Breast epithelium (tissue), 3 donors: ENCODE results near the gene LIPK.
"Not testable (repeated sequence)": the region's sequence is repeated elsewhere in the genome, so short reads cannot be mapped to it uniquely, and the experiment has no call there.

ENCODE experiments used
- CTCF ChIP-seq, 3 donors: fragments of 450-650 bp; IDR thresholded peaks; one replicate each; pipeline ENCODE4 v1.5.1; 2016 to 2017; ENCODE audit warnings: antibody characterized with exemption in 3 of 3, mild to moderate bottlenecking in 3 of 3, moderate library complexity in 3 of 3
- POLR2AphosphoS5 ChIP-seq, 3 donors: sonication (generic); formaldehyde crosslinking; IDR thresholded peaks; one replicate each; pipeline ENCODE4 v1.6.1; 2017; ENCODE audit warnings: antibody characterized with exemption in 3 of 3

DNA sequence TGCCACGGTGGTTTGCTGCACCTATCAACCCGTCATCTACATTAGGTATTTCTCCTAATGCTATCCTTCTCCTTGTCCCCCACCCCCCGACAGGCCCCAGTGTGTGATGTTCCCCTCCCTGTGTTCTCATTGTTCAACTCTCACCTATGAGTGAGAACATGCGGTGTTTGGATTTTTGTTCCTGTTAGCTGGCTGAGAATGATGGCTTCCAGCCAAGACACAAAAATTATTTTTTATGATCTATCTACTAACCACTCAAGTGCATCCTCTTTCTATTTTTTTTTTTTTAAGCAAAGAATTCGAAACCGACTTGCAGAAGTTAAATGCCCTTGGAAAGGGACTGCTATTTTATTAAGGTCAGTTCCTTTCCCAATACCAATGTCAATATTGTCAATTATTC lies 3.3 kb downstream of the LIPK start:
- TF ChIP-seq CTCF, POLR2AphosphoS5 (IDR thresholded peaks at IDR 0.05): not testable (repeated sequence)
